ENCODE measurements around the gene NCOA1.
"Not testable (repeated sequence)": the region's sequence is repeated elsewhere in the genome, so short reads cannot be mapped to it uniquely, and the experiment has no call there.

NCOA1 gene

DNA sequence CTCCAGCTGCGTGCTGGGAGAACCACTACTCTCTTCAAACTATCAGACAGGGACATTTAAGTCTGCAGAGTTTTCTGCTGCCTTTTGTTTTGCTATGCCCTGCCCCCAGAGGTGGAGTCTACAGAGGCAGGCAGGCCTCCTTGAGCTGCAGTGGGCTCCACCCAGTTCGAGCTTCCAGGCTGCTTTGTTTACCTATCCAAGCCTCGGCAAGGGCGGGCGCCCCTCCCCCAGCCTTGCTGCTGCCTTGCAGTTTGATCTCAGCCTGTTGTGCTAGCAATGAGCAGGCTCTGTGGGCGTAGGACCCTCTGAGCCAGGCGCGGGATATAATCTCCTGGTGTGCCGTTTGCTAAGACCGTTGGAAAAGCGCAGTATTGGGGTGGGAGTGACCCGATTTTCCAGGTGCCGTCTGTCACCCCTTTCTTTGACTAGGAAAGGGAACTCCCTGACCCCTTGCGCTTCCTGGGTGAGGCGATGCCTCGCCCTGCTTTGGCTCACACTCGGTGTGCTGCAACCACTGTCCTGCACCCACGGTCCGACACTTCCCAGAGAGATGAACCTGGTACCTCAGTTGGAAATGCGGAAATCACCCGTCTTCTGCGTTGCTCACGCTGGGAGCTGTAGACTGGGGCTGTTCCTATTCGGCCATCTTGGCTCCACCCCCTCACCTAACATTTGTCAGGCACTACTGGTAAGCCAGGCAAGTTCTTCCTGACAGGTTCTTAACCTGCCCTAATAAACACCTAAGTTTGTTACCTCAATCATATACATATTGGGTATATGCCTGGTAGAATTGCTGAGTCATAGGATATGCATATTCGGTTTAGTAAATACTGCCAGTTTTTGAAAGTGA is 315.0 kb downstream of the NCOA1 start:
- DNase-seq, result not testable (repeated sequence)

DNA sequence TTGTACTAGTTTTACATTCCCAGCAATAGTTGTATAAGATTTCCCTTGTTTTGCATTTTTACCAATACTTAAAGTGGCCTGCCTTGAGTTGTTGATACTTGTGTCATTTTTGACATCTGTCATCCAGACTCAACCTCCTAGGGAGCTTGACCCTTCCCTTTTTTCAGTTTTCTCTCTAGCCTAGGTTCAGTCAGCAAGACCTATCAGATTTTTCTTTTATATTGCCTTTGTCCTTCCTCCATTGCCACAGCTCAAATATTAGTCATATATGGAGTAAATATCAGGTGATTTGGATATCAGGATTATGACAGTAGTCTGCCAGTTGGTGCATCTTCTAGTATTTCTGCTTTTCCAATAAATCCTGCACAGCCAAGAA is 315.6 kb downstream of the NCOA1 start:
- DNase-seq, result no peak

DNA sequence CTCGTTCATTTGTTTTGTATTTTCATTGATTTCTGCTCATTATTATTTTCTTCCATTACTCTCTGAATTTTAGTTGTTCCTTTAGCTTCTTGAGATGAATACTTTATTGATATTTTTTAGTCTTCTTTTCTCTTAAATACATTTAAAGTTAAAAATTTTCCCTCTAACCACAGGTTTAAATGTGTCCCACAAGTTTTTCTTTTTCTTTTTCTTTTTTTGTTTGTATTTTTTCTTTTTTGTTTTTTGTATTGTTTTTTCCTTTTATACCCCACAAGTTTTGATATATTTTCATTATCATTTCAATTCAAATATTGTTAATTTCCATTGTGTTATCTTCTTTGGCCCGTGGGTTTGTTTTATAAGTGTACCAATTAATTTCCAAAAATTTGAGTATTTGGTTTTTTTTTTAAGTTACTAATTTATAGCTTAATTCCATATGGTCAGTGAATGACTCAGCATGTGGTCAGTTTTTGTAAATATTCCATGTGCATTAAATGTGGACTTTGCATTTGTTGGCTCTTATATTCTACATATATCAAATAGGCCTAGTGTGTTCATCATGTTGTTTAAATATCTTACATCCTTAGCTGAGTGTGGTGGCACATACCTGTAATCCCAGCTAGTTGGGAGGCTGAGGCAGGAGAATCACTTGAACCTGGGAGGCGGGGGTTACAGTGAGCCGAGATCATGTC is 318.4 kb downstream of the NCOA1 start:
- no peak for DNase-seq

DNA sequence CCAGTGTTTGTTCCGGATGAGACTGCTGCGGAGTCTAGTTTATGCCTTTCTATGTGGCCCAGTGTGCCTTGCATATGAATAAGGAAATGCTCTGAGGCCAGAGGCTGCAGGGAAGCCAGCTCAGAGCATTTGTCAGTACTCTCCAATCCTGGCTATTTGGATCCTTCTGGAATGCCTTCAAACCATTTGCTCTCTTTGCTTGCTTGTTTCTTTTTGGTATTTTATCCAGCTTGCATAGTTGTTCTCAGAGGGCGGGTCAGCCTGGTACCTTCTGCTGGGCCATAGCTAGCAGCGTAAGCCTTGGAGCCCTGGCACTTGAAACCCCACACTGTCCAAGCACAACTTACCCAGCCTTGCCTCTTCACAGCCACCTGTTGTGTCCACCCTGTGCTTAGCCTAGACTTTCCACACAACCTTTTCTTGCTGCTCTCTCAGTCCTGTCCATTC is 322.7 kb downstream of the NCOA1 start:
- no peak for DNase-seq

DNA sequence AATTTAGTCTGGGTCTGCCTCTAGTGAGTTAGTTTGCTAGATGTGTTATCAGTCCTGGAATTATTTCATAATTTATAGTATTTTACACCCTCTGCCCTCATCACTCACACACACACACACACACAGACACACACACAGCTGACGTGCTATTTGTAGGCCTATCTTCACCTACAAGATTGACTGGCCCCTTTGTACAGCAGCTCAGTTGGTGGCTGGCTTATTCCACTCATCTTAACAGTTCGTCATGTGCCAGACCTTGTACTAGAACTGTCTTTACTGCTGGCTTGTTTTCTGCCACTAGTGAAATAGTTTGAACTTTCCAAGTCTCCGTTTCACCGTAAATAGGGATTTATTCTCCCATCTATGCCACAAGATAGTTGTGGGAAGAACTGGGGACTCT is 323.5 kb downstream of the NCOA1 start:
- no peak for DNase-seq

DNA sequence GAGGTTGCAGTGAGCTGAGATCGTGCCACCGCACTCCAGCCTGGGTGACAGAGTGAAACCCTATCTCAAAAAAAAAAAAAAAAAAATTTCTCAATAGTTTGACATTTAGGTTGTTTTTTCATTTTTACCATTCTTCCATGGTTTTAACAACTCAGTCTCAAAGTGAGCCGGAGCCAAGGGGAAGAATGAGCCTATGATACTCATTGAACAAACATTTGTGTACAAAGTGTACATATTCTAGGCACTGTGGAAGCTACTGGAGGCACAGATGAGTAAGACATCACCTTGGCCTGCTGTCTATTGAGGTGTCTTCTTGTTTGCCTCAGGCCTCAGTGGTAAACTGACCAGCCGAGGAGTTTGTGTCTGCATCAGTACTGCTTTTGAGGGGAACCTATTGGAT is 324.1 kb downstream of the NCOA1 start:
- no peak for DNase-seq

DNA sequence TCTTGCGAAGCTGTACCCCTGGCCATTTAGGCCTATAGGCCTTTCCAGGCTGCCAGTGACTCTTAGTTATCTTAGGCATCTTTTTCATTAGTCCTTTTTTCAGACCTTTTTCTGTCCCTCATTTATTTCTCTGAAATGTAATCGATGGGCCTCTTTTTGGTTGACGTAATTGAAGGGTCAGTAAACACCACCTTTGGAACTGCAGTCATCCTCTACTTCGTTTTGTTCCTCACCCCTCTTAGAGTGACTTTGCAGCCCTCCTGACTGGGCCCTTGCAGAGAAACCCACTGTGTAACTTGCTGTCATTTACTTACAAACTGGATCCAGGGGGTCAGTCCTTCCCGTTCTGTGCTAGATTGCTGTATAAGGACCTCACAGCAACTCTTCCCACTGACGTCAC is 325.4 kb downstream of the NCOA1 start:
- no peak for DNase-seq

DNA sequence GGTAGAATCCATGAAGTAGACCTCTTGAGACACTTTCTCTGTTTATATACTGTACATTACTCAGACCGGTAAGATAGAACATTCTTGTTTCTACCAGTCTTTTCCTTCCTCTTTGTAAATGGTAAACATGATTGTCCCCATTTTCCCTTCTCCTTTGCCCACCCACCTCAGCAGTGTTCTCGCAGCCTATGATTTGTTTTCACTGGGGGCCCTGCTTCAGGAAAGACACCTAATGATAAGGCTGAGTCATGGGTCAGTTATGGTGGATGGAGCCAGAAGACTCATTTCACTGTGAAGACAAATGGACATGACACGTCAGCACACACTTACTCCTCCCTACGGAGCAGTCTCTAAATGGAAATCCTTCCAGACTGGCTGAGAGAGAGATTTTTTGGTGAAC is 325.8 kb downstream of the NCOA1 start:
- DNase-seq, result no peak

DNA sequence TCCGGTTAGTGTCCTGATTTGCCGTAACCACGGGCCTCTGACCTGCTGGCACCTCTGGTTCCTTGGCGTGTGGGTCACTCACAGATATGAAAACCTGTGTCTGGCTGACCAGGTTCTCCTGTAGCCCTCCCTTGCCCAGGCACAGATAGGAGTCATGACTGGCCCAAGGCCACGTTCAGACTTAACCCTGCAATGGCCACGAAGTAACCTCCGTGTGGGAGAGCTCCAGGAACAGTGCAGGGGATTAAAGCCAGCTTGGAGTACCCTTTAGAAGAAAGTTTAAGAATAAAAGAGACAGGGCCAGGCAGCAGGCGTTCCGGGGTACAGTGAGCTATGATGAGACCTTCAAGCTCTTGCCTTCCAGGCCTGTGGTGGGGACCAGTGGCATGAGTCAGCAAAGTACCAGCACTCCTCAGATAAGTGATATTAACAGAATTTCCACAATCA is 327.7 kb downstream of the NCOA1 start:
- no peak for DNase-seq

DNA sequence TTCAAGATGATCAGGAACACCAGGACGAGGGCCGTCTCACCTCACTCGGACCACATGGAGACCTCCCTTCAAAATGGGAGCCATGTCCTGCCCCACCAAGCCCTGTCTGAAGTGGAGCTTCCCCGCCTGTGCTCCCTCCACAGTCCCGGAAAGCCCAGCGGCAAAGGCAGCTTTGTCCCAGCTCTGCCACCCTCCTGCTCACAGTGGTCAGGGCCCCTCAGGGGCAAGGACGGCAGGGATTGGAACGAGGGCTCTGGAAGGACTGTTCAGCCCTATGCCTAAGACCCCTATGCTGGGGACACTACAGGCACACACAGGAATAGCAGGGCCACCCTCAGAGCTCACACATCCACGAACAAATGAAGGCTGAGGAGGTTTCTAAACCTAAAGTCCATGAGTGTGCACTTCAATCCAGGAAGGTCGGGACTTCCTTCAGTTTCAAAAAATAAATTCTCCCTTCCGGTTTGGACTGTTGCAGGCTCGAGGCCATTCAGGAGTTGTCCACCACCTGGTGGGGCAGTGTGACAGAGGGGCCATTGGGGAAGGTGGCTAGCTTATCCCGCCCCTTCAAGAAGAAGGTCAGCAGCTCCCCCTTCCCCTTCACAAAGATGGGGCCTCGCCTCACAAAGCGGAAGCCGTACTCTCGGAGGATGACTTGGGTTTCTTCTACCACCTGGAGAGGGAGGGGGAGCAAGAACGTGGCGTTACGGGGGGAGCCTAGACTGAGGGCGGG is 328.6 kb downstream of the NCOA1 start:
- DNase-seq, result no peak

DNA sequence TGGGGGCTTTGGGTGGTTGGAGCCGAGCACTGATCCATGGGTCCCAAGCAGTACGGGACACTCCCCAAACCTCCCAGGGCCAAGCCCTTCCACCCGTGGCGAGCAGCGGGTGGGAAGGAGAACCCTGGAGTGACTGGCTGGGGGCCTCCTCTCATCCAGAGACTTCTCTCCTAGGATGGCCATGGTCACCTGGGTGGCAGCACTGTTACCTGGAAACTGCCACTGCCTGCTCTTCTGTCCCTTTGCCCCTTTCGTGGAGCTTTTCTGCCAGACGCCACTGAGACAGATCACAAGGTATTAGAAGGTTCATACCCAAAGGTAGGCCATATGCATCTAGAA is 329.1 kb downstream of the NCOA1 start:
- no peak for DNase-seq

Data from activated naive CD4-positive, alpha-beta T cell (primary cell).